ENCODE results near the gene PBXIP1. TPM values are rescaled to one million over a fixed set of nuclear protein-coding genes. Genes with fewer than 3 reads are reported as not detected.

PBXIP1 gene
- total RNA-seq, 1 donor = 52.2 TPM

- DNase-seq (ENCODE audit: low read depth) = no peak
- TF ChIP-seq, protein P1, sequence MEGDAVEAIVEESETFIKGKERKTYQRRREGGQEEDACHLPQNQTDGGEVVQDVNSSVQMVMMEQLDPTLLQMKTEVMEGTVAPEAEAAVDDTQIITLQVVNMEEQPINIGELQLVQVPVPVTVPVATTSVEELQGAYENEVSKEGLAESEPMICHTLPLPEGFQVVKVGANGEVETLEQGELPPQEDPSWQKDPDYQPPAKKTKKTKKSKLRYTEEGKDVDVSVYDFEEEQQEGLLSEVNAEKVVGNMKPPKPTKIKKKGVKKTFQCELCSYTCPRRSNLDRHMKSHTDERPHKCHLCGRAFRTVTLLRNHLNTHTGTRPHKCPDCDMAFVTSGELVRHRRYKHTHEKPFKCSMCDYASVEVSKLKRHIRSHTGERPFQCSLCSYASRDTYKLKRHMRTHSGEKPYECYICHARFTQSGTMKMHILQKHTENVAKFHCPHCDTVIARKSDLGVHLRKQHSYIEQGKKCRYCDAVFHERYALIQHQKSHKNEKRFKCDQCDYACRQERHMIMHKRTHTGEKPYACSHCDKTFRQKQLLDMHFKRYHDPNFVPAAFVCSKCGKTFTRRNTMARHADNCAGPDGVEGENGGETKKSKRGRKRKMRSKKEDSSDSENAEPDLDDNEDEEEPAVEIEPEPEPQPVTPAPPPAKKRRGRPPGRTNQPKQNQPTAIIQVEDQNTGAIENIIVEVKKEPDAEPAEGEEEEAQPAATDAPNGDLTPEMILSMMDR (IDR thresholded peaks at IDR 0.05; ENCODE audit: insufficient read depth, low read depth, low read length) = no peak
Observed at GRCh38 chr1:154952664-154953063, 3.2 kb downstream of the PBXIP1 start.

GRCh38 chr1:154951901-154952657, 3.8 kb downstream of the PBXIP1 start:
- H3K4me3 ChIP-seq (ENCODE audit: low read depth, low read length) = no peak overlapping the region
- no peak for DNase-seq (ENCODE audit: low read depth)
- TF ChIP-seq, protein P1 (IDR thresholded peaks at IDR 0.05; ENCODE audit: insufficient read depth, low read depth, low read length) = no peak

More at GRCh38 chr1:154952664-154953063, 3.2 kb downstream of the PBXIP1 start:
- no peak overlapping the region for H3K4me3 ChIP-seq (ENCODE audit: low read depth, low read length)

GRCh38 chr1:154948079-154948478, 7.8 kb downstream of the PBXIP1 start:
- no peak for DNase-seq (ENCODE audit: low read depth)
- no peak overlapping the region for H3K4me3 ChIP-seq (ENCODE audit: low read depth, low read length)
- TF ChIP-seq, protein P1 (IDR thresholded peaks at IDR 0.05; ENCODE audit: insufficient read depth, low read depth, low read length) = no peak

DNA sequence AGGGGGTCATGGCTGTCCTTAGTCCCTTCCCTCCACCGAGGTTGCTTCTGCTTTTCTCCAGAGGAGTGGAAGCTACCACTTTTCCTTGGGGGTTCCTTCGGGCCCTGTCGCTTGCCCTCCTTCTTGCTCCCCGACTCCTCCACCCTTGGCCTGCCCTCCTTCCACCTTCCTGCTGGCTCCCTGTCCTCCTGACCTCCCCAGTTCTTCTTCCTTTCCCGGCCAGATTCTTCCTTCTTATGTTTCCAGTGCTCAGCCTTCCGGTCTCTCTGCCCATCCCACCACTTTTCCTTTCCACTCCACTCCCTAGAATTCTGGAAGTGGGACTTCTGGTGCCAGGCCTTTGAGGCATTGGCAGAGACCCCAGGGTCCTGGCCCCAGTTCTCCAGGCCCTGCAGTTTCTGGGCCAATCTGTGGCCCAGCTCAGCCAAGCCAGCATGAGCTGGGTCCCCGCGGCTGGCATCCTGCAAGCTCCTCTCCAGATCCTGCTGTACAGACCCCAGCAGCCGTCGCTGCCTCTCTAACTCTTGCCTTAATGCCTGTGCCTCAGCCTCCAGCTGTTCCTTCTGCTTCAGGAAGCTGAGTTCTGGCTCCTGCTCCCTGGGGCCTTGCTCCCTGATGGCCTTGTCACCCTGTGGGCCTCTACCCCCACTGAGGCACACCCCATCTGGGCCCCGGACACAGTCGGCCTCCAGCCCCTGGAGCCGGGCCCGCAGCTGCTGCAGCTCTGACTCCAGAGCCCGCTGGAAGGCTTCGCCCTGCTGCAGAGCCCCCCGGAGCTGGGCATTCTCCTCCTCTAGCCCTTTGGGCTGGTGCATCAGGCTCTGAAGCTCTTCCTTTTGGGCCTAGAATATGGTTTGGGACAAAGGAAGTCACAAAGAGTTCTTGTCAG, 9.7 kb downstream of the PBXIP1 start:
- DNase-seq (ENCODE audit: low read depth) = no peak
- TF ChIP-seq, protein P1 (IDR thresholded peaks at IDR 0.05; ENCODE audit: insufficient read depth, low read depth, low read length) = no peak
- H3K4me3 ChIP-seq (ENCODE audit: low read depth, low read length) = no peak overlapping the region

- H3K4me3 ChIP-seq (ENCODE audit: low read depth, low read length) = no peak overlapping the region
- TF ChIP-seq, protein P1 (IDR thresholded peaks at IDR 0.05; ENCODE audit: insufficient read depth, low read depth, low read length) = no peak
- no peak for DNase-seq (ENCODE audit: low read depth)
Observed at GRCh38 chr1:154945160-154945961, 10.5 kb downstream of the PBXIP1 start.

GRCh38 chr1:154944401-154945159, 11.3 kb downstream of the PBXIP1 start:
- no peak overlapping the region for H3K4me3 ChIP-seq (ENCODE audit: low read depth, low read length)
- TF ChIP-seq, protein P1 (IDR thresholded peaks at IDR 0.05; ENCODE audit: insufficient read depth, low read depth, low read length) = no peak
- no peak for DNase-seq (ENCODE audit: low read depth)
